Measurements from ENCODE around the gene DHX35. TPM values are rescaled to one million over a fixed set of nuclear protein-coding genes. Genes with fewer than 3 reads are reported as not detected.

Gene DHX35
- total and polyA plus RNA-seq, 9 donors: 11.2 to 14.5 (median 12.0) TPM

DNA sequence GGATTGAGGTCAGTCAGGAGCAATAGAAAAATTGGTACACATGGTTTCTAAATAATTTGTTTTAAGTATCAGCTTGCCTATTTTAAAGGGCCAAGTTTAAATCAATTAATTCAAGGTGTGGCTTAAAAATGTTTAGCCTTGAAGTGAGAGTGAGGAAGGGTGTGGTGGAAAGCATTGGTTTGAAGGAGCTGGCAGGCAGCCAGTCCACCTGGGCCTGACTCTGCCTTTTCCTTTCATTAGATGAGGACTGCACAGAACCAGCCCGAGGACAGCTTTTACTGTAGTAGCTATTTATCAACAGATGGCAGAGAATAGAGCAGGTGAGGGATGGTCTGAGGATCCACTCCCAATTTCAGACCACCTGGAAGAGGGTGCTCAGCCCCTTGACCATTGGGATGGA is 42.4 kb downstream of the DHX35 start:
- no peaks in the 10 kb centered on the region for H3K36me3 ChIP-seq
- H3K27ac ChIP-seq: no peak overlapping the region

DNA sequence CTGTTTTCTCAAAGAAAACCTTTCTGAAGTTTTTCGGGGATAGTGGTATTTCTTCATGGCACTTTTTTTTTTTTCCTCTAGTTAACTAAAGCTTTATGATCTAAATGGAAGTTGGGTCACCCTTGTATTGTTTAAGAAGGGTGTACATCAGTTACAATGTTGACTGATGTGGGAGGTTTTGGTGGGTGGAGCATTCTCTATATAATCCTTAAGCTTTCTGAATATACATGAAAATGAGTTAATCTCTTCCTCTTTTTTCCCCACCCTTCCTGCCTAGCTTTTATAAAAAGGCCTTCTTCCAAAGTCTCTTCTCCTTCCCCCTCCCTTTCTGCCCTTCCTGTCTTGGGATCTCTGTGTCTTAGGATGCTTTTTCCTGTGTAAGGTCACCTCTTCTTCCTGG is 47.2 kb downstream of the DHX35 start:
- intact Hi-C loops (cut with DNase I): no loop called here
- H3K4me3 ChIP-seq: no peak overlapping the region
- no peak overlapping the region for H3K27ac ChIP-seq
- DNase-seq: no peak
- TF ChIP-seq POLR2A (IDR thresholded peaks at IDR 0.05): no peak
- TF ChIP-seq CTCF (IDR thresholded peaks at IDR 0.05): no peak
- TF ChIP-seq EP300 (IDR thresholded peaks at IDR 0.05): no peak
- H3K9me3 ChIP-seq: no peaks in the 10 kb centered on the region
- no peaks in the 10 kb centered on the region for H3K27me3 ChIP-seq
- no peaks in the 10 kb centered on the region for H3K4me1 ChIP-seq (ENCODE audit: insufficient read depth)
- 94 to 97% (median 95%) methylated on average over 1 of the region's 1 CpG for WGBS, 3 donors
- H3K36me3 ChIP-seq: peaks cover 3% of the 10 kb centered on the region

More for the DNA sequence above, 42.4 kb downstream of the DHX35 start:
- intact Hi-C loops (cut with DNase I): no loop called here
- no peaks in the 10 kb centered on the region for H3K4me1 ChIP-seq (ENCODE audit: insufficient read depth)
- TF ChIP-seq POLR2A (IDR thresholded peaks at IDR 0.05) (no peak), CTCF (IDR thresholded peaks at IDR 0.05) (no peak), EP300 (IDR thresholded peaks at IDR 0.05) (no peak)
- H3K9me3 ChIP-seq: no peaks in the 10 kb centered on the region
- H3K4me3 ChIP-seq: no peak overlapping the region
- 36 to 52% (median 45%) methylated on average over 1 of the region's 1 CpG for WGBS, 3 donors
- DNase-seq: no peak
- H3K27me3 ChIP-seq: no peaks in the 10 kb centered on the region

GRCh38 chr20:39010496-39010895 is 48.4 kb downstream of the DHX35 start:
- DNase-seq: no peak
- H3K4me3 ChIP-seq: no peak overlapping the region
- no peaks in the 10 kb centered on the region for H3K4me1 ChIP-seq (ENCODE audit: insufficient read depth)
- no peak for TF ChIP-seq POLR2A (IDR thresholded peaks at IDR 0.05)
- no peak for TF ChIP-seq CTCF (IDR thresholded peaks at IDR 0.05)
- TF ChIP-seq EP300 (IDR thresholded peaks at IDR 0.05): no peak
- no peaks in the 10 kb centered on the region for H3K27me3 ChIP-seq
- intact Hi-C loops (cut with DNase I): no loop called here
- H3K36me3 ChIP-seq: peaks cover 3% of the 10 kb centered on the region
- no peak overlapping the region for H3K27ac ChIP-seq
- no peaks in the 10 kb centered on the region for H3K9me3 ChIP-seq
- 85 to 93% (median 90%) methylated on average over 1 of the region's 1 CpG for WGBS, 3 donors

DNA sequence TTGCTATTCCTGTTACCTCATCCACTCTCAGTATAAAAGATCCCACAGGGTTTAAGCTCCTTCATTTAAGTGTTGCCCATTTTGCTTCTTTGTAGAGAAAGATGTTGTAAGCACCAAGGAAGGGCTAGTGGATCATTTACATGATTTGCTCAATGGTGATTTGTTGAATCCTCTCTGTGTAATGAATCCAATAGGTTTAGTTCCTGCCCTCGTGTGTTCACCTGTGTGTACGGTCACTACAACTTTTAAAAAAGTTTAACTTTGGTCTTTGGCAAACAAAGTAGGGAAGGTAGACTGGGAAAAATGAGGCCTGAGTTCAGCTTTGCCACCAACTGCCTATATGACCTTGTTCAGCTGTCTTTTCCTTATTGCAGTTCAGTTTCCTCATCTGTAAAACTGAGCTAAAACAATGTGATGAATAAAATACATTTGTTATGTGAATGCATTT is 51.5 kb downstream of the DHX35 start:
- intact Hi-C loops (cut with DNase I): no loop called here
- TF ChIP-seq POLR2A (IDR thresholded peaks at IDR 0.05) (no peak), EP300 (IDR thresholded peaks at IDR 0.05) (no peak)
- DNase-seq: no peak
- no peak overlapping the region for H3K27ac ChIP-seq
- H3K36me3 ChIP-seq: peaks cover 3% of the 10 kb centered on the region
- H3K4me3 ChIP-seq: no peak overlapping the region
- H3K9me3 ChIP-seq: no peaks in the 10 kb centered on the region
- 93 to 96% (median 94%) methylated on average over 2 of the region's 2 CpGs for WGBS, 3 donors
- no peaks in the 10 kb centered on the region for H3K4me1 ChIP-seq (ENCODE audit: insufficient read depth)
- no peaks in the 10 kb centered on the region for H3K27me3 ChIP-seq

DNA sequence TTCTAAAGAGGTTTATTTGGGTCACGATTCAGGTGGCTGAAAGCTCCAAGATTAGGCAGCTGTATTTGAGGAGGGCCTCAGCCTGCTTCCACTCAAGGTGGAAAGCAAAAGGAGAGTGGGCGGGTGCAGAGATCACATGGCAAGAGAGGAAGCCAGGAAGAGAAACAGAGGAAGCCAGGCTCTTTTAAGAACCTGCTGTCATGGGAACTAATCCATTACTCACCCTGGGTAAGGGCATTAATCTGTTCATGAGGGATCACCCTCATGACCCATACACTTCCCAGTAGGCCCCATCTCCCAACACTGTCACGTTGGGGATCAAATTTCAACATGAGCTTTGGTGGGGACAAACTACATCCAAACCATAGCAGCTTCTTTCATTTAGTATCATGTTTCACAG is 53.9 kb downstream of the DHX35 start:
- peaks cover 3% of the 10 kb centered on the region for H3K36me3 ChIP-seq
- H3K4me3 ChIP-seq: no peak overlapping the region
- H3K9me3 ChIP-seq: no peaks in the 10 kb centered on the region
- no peak overlapping the region for H3K27ac ChIP-seq
- no peaks in the 10 kb centered on the region for H3K4me1 ChIP-seq (ENCODE audit: insufficient read depth)
- no peaks in the 10 kb centered on the region for H3K27me3 ChIP-seq
- intact Hi-C loops (cut with DNase I): no loop called here
- no peak for DNase-seq
- 96 to 99% (median 97%) methylated on average over 3 of the region's 3 CpGs for WGBS, 3 donors
- TF ChIP-seq CTCF (IDR thresholded peaks at IDR 0.05): no peak
- no peak for TF ChIP-seq EP300 (IDR thresholded peaks at IDR 0.05)
- no peak for TF ChIP-seq POLR2A (IDR thresholded peaks at IDR 0.05)

Measured in ovary (tissue), 9 donors.